Ovary (tissue), 9 donors: ENCODE results near the gene RASA3. TPM values are rescaled to one million over a fixed set of nuclear protein-coding genes. Genes with fewer than 3 reads are reported as not detected.
"Not testable (repeated sequence)": the region's sequence is repeated elsewhere in the genome, so short reads cannot be mapped to it uniquely, and the experiment has no call there.

Experiments used
- DNase-seq, 5 donors: peaks; one replicate each; pipeline ENCODE4 v3.0.0-alpha.2; 2019 to 2020
- H3K27ac ChIP-seq, 2 donors: fragments of 200-600 bp; one replicate each; pipeline versions ENCODE4 v1.5.1 to v1.8.0; 2019 to 2022
- H3K27me3 ChIP-seq: fragments of 200-600 bp; one replicate; pipeline ENCODE4 v1.8.0; 2022
- H3K36me3 ChIP-seq: fragments of 200-600 bp; sonication (generic); one replicate; pipeline ENCODE4 v1.5.1; 2019
- H3K4me1 ChIP-seq: one replicate; pipeline ENCODE4 v1.8.1; 2013; ENCODE audit warnings: mild to moderate bottlenecking, moderate library complexity; ENCODE audit not compliant: insufficient read depth
- H3K4me3 ChIP-seq: fragments of 200-600 bp; sonication (generic); one replicate; pipeline ENCODE4 v1.5.1; 2017
- H3K9me3 ChIP-seq, 2 donors: fragments of 200-600 bp in 1 of 2; sonication (generic) in 1 of 2; one replicate each; pipeline versions ENCODE4 v1.5.1 to v1.8.1; 2013 to 2019; ENCODE audit warnings: mild to moderate bottlenecking in 1 of 2, moderate library complexity in 1 of 2
- CTCF ChIP-seq, 3 donors: fragments of 450-650 bp in 2 of 3; fragments of 200-600 bp in 1 of 3; IDR thresholded peaks; one replicate each; pipeline versions ENCODE4 v1.5.1 to v1.8.0; 2016 to 2022; ENCODE audit warnings: antibody characterized with exemption in 3 of 3, mild to moderate bottlenecking in 1 of 3
- EP300 ChIP-seq: sonication (generic); formaldehyde crosslinking; IDR thresholded peaks from one replicate; pipeline ENCODE4 v1.6.1; 2017; ENCODE audit warnings: antibody characterized with exemption
- POLR2A ChIP-seq: fragments of 450-650 bp; IDR thresholded peaks from one replicate; pipeline ENCODE4 v1.6.1; 2017; ENCODE audit warnings: antibody characterized with exemption, mild to moderate bottlenecking, moderate library complexity
- WGBS, 3 donors: extraction: QIAGEN DNeasy Blood & Tissue Kit in 1 of 3; methylation state at CpG; one replicate each; pipeline versions ENCODE4 v1.1.5 to v1.1.7; 2013 to 2017; 5-methylcytosine and 5-hydroxymethylcytosine counted together
- intact Hi-C, 4 donors: fragments of 100-400 bp; cut with DNase I; formaldehyde crosslinking; loops; one replicate each; pipeline versions ENCODE4 v1.11.0 to v1.15.1; 2022 to 2023
- polyA plus RNA-seq, 2 donors: library from polyadenylated mRNA; stranded (reverse); fragments of 200-250 nt in 1 of 2; fragments of 350-450 nt in 1 of 2; fragmentation: Illumina TruSeq in 1 of 2; extraction: RNeasy Lipid Tissue Mini Kit (QIAGEN cat#74804) in 1 of 2; gene quantifications; one replicate each; pipeline ENCODE4 v1.2.3, GENCODE V29; 2013 to 2014
- total RNA-seq, 7 donors: library from RNA; depleted of rRNA in 2 of 7; stranded (reverse); fragments of >200 nt in 2 of 7; fragmentation: NEBNext Ultra II Directional in 3 of 7; extraction: Animal tissue kit (Norgen Biotek cat#: 25700) in 3 of 7; gene quantifications; one replicate each; pipeline versions ENCODE4 v1.1.0 to v1.2.4, GENCODE V29; 2016 to 2023
- donor health status: DM: no; HTN: no; CAD: no; lungs with moderate emphysema.
- donor health status: DM: no; HTN: no; CAD: no.
- donor health status: Bipolar disorder and iron deficiency.
- donor health status: DM: yes; HTN: yes; CAD: no.
- donor health status: DM: no; HTN: no; CAD: no.
- donor health status: DM: yes; HTN: yes; CAD: no.

RASA3 gene
- total and polyA plus RNA-seq, 9 donors, result 5.4 to 16.9 (median 9.4) TPM

DNA sequence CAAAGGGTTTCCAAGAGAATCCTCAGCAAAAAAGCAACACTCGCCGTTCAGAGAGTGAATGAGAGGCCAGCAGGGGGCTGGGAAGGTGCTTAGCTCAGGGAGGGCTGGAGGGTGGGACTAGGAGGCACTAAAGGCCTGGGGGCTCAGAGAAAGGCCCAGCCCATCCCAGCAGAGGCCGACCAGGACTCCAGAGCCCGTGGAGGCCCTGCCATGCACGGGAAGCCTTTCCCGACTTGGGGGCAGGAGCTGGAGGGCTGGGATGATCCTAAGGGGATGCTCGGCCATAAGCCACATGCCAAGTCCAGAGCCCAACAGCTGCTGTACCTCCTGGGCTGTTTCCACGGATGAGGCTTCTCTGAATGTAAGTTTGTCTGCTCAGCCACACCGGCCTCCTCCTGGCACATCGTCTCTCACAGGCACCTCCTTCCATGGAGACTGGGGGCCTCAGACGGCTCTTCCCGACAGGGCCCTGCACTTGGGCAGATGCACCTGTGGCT lies 19.5 kb downstream of the RASA3 start:
- TF ChIP-seq POLR2A (no peak), CTCF (IDR thresholded peaks at IDR 0.05) (no peak), EP300 (no peak)
- Histone ChIP-seq H3K4me1 (peaks cover 6% of the 10 kb centered on the region), H3K4me3 (no peak overlapping the region), H3K27me3 (no peaks in the 10 kb centered on the region), H3K9me3 (no peaks in the 10 kb centered on the region), H3K27ac (no peak overlapping the region), H3K36me3 (no peaks in the 10 kb centered on the region)
- peak in 3 of 5 donors; percentile 4 to 18 (median 5) for DNase-seq
- 77 to 84% (median 82%) methylated on average over 12 of the region's 12 CpGs for WGBS, 3 donors
- intact Hi-C loops, result no loop called here

- Histone ChIP-seq H3K4me3 (no peak overlapping the region), H3K27ac (no peak overlapping the region), H3K36me3 (no peaks in the 10 kb centered on the region), H3K27me3 (no peaks in the 10 kb centered on the region), H3K4me1 (peaks cover 6% of the 10 kb centered on the region), H3K9me3 (no peaks in the 10 kb centered on the region)
- DNase-seq, result peak in 4 of 5 donors; percentile 8 to 13 (median 11)
- intact Hi-C loops, result no loop called here
- WGBS, 3 donors, result 78 to 86% (median 82%) methylated on average over 25 of the region's 25 CpGs
- no peak for TF ChIP-seq CTCF (IDR thresholded peaks at IDR 0.05)
- TF ChIP-seq POLR2A, result no peak
- TF ChIP-seq EP300, result no peak
Observed at GRCh38 chr13:114112231-114112825, 20.1 kb downstream of the RASA3 start.

GRCh38 chr13:114111577-114111976 lies 20.8 kb downstream of the RASA3 start:
- no peaks in the 10 kb centered on the region for H3K9me3 ChIP-seq
- no peaks in the 10 kb centered on the region for H3K36me3 ChIP-seq
- intact Hi-C loops, result no loop called here
- no peak for DNase-seq
- WGBS, 3 donors, result 35 to 68% (median 57%) methylated on average over 11 of the region's 11 CpGs
- no peaks in the 10 kb centered on the region for H3K27me3 ChIP-seq
- H3K4me3 ChIP-seq, result no peak overlapping the region
- TF ChIP-seq POLR2A (no peak), EP300 (no peak), CTCF (IDR thresholded peaks at IDR 0.05) (no peak)
- H3K27ac ChIP-seq, result no peak overlapping the region
- H3K4me1 ChIP-seq, result peaks cover 6% of the 10 kb centered on the region

GRCh38 chr13:114110830-114111189 lies 21.6 kb downstream of the RASA3 start:
- H3K4me1 ChIP-seq, H3K36me3 ChIP-seq, DNase-seq, H3K9me3 ChIP-seq, H3K27ac ChIP-seq, H3K4me3 ChIP-seq, intact Hi-C loops, H3K27me3 ChIP-seq: not testable (repeated sequence)
- 78 to 92% (median 79%) methylated on average over 15 to 18 of the region's 18 CpGs for WGBS, 3 donors

DNA sequence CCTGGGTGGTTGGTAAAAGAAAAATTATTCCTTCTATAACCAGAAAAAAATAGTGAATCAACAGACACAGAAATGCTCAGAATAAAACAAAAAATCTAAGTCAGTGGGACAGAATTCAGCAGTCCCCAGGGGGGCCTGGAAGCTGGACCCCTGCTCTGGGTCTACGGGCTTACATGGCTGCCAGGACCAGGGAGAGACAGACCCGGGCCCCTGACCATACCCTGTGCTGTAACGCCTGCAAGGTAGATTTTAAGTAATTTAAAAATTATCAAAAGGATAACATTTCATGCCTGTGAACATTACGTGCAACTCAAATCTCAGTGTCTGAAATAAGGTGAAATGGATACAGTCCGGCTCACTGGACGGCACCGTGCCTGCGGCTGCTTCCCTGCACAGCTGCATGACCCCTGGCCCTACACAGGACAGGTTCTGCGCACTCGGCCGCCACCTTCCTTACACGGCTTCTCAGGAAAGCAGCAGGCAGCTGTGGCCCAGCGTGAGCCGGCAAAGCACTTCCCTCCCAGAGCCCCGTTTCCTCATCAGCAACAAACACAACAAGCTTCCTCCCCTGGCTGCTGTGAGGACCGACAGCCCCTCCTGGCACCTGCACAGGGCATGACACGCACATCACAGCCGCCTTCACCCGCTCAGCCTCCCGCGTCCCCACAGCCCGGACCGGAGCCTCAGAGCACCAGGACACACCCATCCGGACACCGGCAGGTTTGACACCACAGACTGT lies 22.2 kb downstream of the RASA3 start:
- H3K4me3 ChIP-seq, result no peak overlapping the region
- H3K9me3 ChIP-seq, result no peaks in the 10 kb centered on the region
- TF ChIP-seq CTCF (IDR thresholded peaks at IDR 0.05), result no peak
- no peak for TF ChIP-seq POLR2A
- no peak for TF ChIP-seq EP300
- H3K4me1 ChIP-seq, result peaks cover 6% of the 10 kb centered on the region
- H3K27me3 ChIP-seq, result no peaks in the 10 kb centered on the region
- intact Hi-C loops, result no loop called here
- peak in 3 of 5 donors; percentile 14 to 29 (median 19) for DNase-seq
- no peak overlapping the region for H3K27ac ChIP-seq
- 83 to 89% (median 84%) methylated on average over 25 of the region's 25 CpGs for WGBS, 3 donors
- no peaks in the 10 kb centered on the region for H3K36me3 ChIP-seq
